Loucy (cell line): ENCODE results near the gene CYP8B1.
A peak's percentile ranks its signal among the peaks of the same experiment; 100 is the strongest.

Experiments used
- H2AFZ ChIP-seq: fragments of 200-600 bp; sonication (generic); 2 replicates; pipeline ENCODE4 v1.6.0; 2016; ENCODE audit warnings: antibody characterized with exemption, mild to moderate bottlenecking, low read length, moderate library complexity
- H3F3A ChIP-seq: fragments of 200-600 bp; 2 replicates; pipeline ENCODE4 v1.6.0; 2016; ENCODE audit warnings: antibody characterized with exemption, low read depth, mild to moderate bottlenecking
- H3K27me3 ChIP-seq: fragments of 200-600 bp; sonication (generic); 2 replicates; pipeline ENCODE4 v1.6.1; 2014; ENCODE audit warnings: low read length, mild to moderate bottlenecking; ENCODE audit not compliant: insufficient read depth, poor library complexity, severe bottlenecking
- H3K36me3 ChIP-seq: fragments of 200-600 bp; sonication (generic); 2 replicates; pipeline ENCODE4 v1.6.1; 2016; ENCODE audit warnings: low read length; ENCODE audit not compliant: insufficient read depth
- H3K4me1 ChIP-seq: fragments of 200-600 bp; sonication (generic); 2 replicates; pipeline ENCODE4 v1.5.1; 2014; ENCODE audit warnings: low read length, mild to moderate bottlenecking; ENCODE audit not compliant: insufficient read depth, poor library complexity, severe bottlenecking
- H3K4me2 ChIP-seq: fragments of 200-600 bp; sonication (generic); 2 replicates; pipeline ENCODE4 v1.6.0; 2014; ENCODE audit warnings: antibody characterized with exemption, low read length, low read depth, mild to moderate bottlenecking; ENCODE audit not compliant: poor library complexity, severe bottlenecking
- H3K4me3 ChIP-seq: fragments of 200-600 bp; sonication (generic); 2 replicates; pipeline ENCODE4 v1.5.1; 2014; ENCODE audit warnings: low read length, mild to moderate bottlenecking, mixed read lengths; ENCODE audit not compliant: poor library complexity, severe bottlenecking
- H3K79me2 ChIP-seq: fragments of 200-600 bp; sonication (generic); 2 replicates; pipeline ENCODE4 v1.6.1; 2014; ENCODE audit warnings: low read length; ENCODE audit not compliant: insufficient read depth
- H3K9ac ChIP-seq: fragments of 200-600 bp; sonication (generic); 2 replicates; pipeline ENCODE4 v1.6.0; 2014; ENCODE audit warnings: mild to moderate bottlenecking, low read depth, low read length, moderate library complexity; ENCODE audit not compliant: poor library complexity, severe bottlenecking
- H3K9me2 ChIP-seq: fragments of 200-600 bp; sonication (generic); replicated peaks from 2 replicates; pipeline ENCODE4 v1.6.1; 2016; ENCODE audit warnings: low read depth, low read length, mixed read lengths
- H3K9me3 ChIP-seq: fragments of 200-600 bp; sonication (generic); 2 replicates; pipeline ENCODE4 v1.6.1; 2014; ENCODE audit warnings: mild to moderate bottlenecking, antibody characterized with exemption, low read length, low read depth; ENCODE audit not compliant: insufficient read depth
- H4K20me1 ChIP-seq: fragments of 200-600 bp; sonication (generic); 2 replicates; pipeline ENCODE4 v1.6.0; 2014; ENCODE audit warnings: antibody characterized with exemption, low read length, mild to moderate bottlenecking; ENCODE audit not compliant: insufficient read depth, poor library complexity, severe bottlenecking
- EZH2phosphoT487 ChIP-seq: fragments of 200-600 bp; IDR thresholded peaks from 2 replicates; pipeline ENCODE4 v1.6.1; 2018; ENCODE audit warnings: antibody characterized with exemption, mild to moderate bottlenecking, moderate library complexity, borderline replicate concordance
- TF ChIP-seq, protein P1 (sequence below): fragments of 200-600 bp; sonication (generic); conservative IDR thresholded peaks from 2 replicates; pipeline ENCODE4 v1.5.1; 2014; ENCODE audit warnings: mild to moderate bottlenecking, antibody characterized with exemption, low read length

The CYP8B1 gene

DNA sequence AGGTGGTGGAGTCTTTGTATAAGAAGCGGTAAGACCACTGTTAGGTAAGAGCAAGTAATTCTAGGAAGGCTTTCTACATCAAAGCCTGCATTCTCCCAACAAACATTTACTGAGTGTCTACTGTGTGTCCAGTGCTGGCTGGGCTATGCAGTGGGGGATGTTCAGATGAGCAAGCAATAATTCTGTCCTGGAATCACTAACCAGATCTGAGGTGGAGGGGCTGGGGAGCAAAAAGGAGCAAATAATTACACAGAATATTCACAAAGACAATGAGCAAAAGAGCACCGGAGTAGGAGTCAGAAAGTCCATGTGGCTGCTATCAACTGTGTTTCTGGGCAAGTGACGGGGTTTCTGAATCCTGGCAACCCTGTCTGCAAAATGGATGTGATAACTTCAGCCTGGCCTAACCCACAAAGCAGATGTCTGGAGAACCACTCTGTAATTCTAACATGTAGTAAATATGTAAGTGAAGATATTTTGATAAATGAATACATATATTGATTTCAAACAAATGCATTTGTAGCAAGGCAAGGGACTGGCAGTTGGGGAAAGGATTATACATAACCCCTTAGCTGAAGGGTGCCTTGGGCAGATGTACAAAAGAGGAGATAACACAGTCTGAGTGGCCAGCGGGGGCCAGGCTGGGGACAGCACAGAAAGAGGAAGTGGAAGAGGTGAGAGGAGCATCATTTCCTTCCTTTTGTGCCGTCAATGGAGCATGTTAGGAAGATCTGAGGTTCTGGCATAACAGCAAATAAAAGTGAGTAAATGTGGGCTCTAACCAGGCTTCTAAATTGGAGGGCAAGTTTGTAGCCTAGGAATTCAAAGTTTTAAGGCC is 28.8 kb downstream of the CYP8B1 start:
- peak overlapping the region; percentile 3 for H2AFZ ChIP-seq
- H3K36me3 ChIP-seq = no peaks in the 10 kb centered on the region
- peak overlapping the region; percentile 33 for H3K9ac ChIP-seq
- H3K4me3 ChIP-seq = peak overlapping the region; percentile 49
- H3K79me2 ChIP-seq = no peaks in the 10 kb centered on the region
- TF ChIP-seq, protein P1, sequence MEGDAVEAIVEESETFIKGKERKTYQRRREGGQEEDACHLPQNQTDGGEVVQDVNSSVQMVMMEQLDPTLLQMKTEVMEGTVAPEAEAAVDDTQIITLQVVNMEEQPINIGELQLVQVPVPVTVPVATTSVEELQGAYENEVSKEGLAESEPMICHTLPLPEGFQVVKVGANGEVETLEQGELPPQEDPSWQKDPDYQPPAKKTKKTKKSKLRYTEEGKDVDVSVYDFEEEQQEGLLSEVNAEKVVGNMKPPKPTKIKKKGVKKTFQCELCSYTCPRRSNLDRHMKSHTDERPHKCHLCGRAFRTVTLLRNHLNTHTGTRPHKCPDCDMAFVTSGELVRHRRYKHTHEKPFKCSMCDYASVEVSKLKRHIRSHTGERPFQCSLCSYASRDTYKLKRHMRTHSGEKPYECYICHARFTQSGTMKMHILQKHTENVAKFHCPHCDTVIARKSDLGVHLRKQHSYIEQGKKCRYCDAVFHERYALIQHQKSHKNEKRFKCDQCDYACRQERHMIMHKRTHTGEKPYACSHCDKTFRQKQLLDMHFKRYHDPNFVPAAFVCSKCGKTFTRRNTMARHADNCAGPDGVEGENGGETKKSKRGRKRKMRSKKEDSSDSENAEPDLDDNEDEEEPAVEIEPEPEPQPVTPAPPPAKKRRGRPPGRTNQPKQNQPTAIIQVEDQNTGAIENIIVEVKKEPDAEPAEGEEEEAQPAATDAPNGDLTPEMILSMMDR = no peak
- no peaks in the 10 kb centered on the region for H3K9me2 ChIP-seq
- H3K9me3 ChIP-seq = no peaks in the 10 kb centered on the region
- no peaks in the 10 kb centered on the region for H4K20me1 ChIP-seq
- peaks cover 21% of the 10 kb centered on the region for H3K4me1 ChIP-seq
- H3K4me2 ChIP-seq = peak overlapping the region; percentile 57
- H3F3A ChIP-seq = no peaks in the 10 kb centered on the region
- H3K27me3 ChIP-seq = no peaks in the 10 kb centered on the region

DNA sequence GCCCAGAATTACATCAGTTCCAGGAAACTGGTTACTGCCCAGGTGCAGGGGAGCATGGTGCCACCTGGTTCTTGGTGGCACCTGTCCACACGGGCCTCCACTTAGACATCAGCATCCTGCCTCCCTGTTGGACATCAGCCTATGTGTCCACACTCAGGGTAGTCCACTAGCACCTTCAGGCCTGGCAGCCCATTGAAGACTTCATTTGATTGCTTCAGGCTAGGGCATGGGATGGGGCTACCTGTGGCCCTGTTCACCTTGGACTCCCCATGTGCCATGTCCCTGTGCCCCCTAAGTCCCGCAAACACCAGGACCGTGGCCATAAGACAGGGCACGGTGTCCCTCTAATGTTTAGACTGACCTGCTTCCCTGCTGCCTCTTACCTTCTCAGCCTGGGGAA is 30.9 kb downstream of the CYP8B1 start:
- H3K4me2 ChIP-seq = no peak overlapping the region
- H4K20me1 ChIP-seq = no peaks in the 10 kb centered on the region
- no peaks in the 10 kb centered on the region for H3K9me2 ChIP-seq
- no peaks in the 10 kb centered on the region for H3K9me3 ChIP-seq
- no peaks in the 10 kb centered on the region for H3K79me2 ChIP-seq
- H3K36me3 ChIP-seq = no peaks in the 10 kb centered on the region
- no peaks in the 10 kb centered on the region for H3F3A ChIP-seq
- H3K9ac ChIP-seq = no peak overlapping the region
- H3K4me3 ChIP-seq = no peak overlapping the region
- TF ChIP-seq, protein P1 = no peak
- no peak for TF ChIP-seq EZH2phosphoT487
- H3K27me3 ChIP-seq = no peaks in the 10 kb centered on the region
- peaks cover 21% of the 10 kb centered on the region for H3K4me1 ChIP-seq
- no peak overlapping the region for H2AFZ ChIP-seq

- H3K36me3 ChIP-seq = no peaks in the 10 kb centered on the region
Observed at GRCh38 chr3:42844412-42844713, 31.3 kb downstream of the CYP8B1 start.

More at GRCh38 chr3:42844412-42844713, 31.3 kb downstream of the CYP8B1 start:
- Histone ChIP-seq H3K9me3 (no peaks in the 10 kb centered on the region), H3K79me2 (no peaks in the 10 kb centered on the region), H3F3A (no peaks in the 10 kb centered on the region), H3K9ac (no peak overlapping the region), H2AFZ (no peak overlapping the region), H3K9me2 (no peaks in the 10 kb centered on the region), H3K4me3 (no peak overlapping the region), H3K4me2 (no peak overlapping the region), H4K20me1 (no peaks in the 10 kb centered on the region), H3K4me1 (peaks cover 21% of the 10 kb centered on the region), H3K27me3 (no peaks in the 10 kb centered on the region)
- TF ChIP-seq, protein P1 = no peak
- no peak for TF ChIP-seq EZH2phosphoT487
